HT1080 (cell line): Measurements from ENCODE around the gene SENP7. TPM values are rescaled to one million over a fixed set of nuclear protein-coding genes. Genes with fewer than 3 reads are reported as not detected.
"Not testable (repeated sequence)": the region's sequence is repeated elsewhere in the genome, so short reads cannot be mapped to it uniquely, and the experiment has no call there.

Experiments
- DNase-seq: peaks from one replicate; pipeline ENCODE4 v3.0.0-alpha.2; 2015; ENCODE audit warnings: low read depth
- polyA plus RNA-seq, 2 experiments: library from polyadenylated mRNA; depleted of rRNA; stranded (reverse); fragments of >200 nt; gene quantifications; 2 replicates each; pipeline ENCODE4 v1.2.3, GENCODE V29; 2015
- total RNA-seq: library from RNA; depleted of rRNA; stranded (reverse); fragments of >200 nt; shearing (Covaris generic); gene quantifications from 2 replicates; pipeline ENCODE4 v1.2.3, GENCODE V29; 2014; rRNA removed

The SENP7 gene
- 4.4 and 4.6 TPM in 2 replicates for total RNA-seq
- polyA plus RNA-seq (2015; cell fraction: cytosol; rRNA removed), result 3.8 and 5.9 TPM in 2 replicates
- polyA plus RNA-seq (2015; cell fraction: nucleus; rRNA removed), result 28.4 and 32.2 TPM in 2 replicates

GRCh38 chr3:101512646-101513418 lies at the start of gene SENP7:
SENP7 (minus strand) TSS chr3:101513212; CDS start chr3:101513130, 82 bp downstream.
- DNase-seq, result peak; percentile 86

GRCh38 chr3:101561630-101562328 lies 48.8 kb upstream of the SENP7 start, which contains the start of gene TRMT10C:
TRMT10C (plus strand) TSS chr3:101561868; CDS start chr3:101564782, 2,914 bp downstream.
- DNase-seq, result peak; percentile 91

- DNase-seq, result no peak
Measured at GRCh38 chr3:101556064-101556463, 43.1 kb upstream of the SENP7 start.

- not testable (repeated sequence) for DNase-seq
Measured at GRCh38 chr3:101553381-101553780, 40.4 kb upstream of the SENP7 start.

- not testable (repeated sequence) for DNase-seq
Measured at GRCh38 chr3:101551359-101552081, 38.5 kb upstream of the SENP7 start.

- DNase-seq, result no peak
Measured at GRCh38 chr3:101549473-101549872, 36.5 kb upstream of the SENP7 start.

GRCh38 chr3:101548527-101549105 lies 35.6 kb upstream of the SENP7 start:
- no peak for DNase-seq

GRCh38 chr3:101544161-101544850 lies 31.3 kb upstream of the SENP7 start:
- no peak for DNase-seq

GRCh38 chr3:101542957-101543356 lies 29.9 kb upstream of the SENP7 start:
- DNase-seq, result no peak

GRCh38 chr3:101536955-101537354 lies 23.9 kb upstream of the SENP7 start:
- DNase-seq, result not testable (repeated sequence)

- DNase-seq, result no peak
Measured at GRCh38 chr3:101536266-101536665, 23.3 kb upstream of the SENP7 start.

- DNase-seq, result no peak
Measured at GRCh38 chr3:101535221-101535620, 22.2 kb upstream of the SENP7 start.

GRCh38 chr3:101533603-101533968 lies 20.6 kb upstream of the SENP7 start:
- no peak for DNase-seq

GRCh38 chr3:101532783-101533602 lies 20.0 kb upstream of the SENP7 start:
- no peak for DNase-seq

- peak; percentile 70 for DNase-seq
Measured at GRCh38 chr3:101531473-101532086, 18.6 kb upstream of the SENP7 start.

GRCh38 chr3:101530686-101531047 lies 17.7 kb upstream of the SENP7 start:
- DNase-seq, result no peak

- DNase-seq, result no peak
Measured at GRCh38 chr3:101529816-101530685, 17.0 kb upstream of the SENP7 start.

GRCh38 chr3:101527906-101528305 lies 14.9 kb upstream of the SENP7 start:
- DNase-seq, result no peak
